SH-SY5Y (cell line): ENCODE data around the gene MAP3K2.

Experiments used
- GATA2 ChIP-seq: IDR thresholded peaks from 2 replicates; pipeline ENCODE4 v1.6.1; 2011; ENCODE audit warnings: mild to moderate bottlenecking, low read depth, low read length
- GATA3 ChIP-seq: IDR thresholded peaks from 2 replicates; pipeline ENCODE4 v1.6.1; 2011; ENCODE audit warnings: low read depth, mild to moderate bottlenecking, low read length, moderate library complexity

MAP3K2 gene

DNA sequence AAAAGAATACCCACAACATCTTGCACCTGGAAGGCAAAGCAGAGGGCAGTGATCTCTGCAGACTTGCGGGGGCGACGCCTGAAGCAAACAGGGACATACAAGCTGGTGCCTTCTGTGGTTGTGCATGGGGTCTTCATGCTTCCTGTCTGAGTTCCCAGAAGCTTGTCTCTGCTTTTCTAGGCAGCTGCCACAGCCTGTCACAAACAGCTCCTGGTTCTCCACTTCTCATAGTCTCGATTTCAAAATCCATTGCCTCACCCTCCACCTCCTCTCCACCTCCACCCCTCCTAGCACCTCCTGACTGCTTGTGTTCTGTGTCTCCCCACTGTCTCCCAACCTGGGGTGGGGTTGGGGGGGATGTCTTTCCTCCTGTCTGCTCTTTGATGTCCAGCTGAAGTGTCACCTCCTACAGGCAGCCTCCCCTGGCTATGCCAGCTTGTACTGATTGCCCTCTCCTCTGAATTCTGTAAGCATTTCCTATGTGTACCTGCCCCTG is 28.8 kb upstream of the MAP3K2 start:
- TF ChIP-seq GATA3, result no peak
- no peak for TF ChIP-seq GATA2

DNA sequence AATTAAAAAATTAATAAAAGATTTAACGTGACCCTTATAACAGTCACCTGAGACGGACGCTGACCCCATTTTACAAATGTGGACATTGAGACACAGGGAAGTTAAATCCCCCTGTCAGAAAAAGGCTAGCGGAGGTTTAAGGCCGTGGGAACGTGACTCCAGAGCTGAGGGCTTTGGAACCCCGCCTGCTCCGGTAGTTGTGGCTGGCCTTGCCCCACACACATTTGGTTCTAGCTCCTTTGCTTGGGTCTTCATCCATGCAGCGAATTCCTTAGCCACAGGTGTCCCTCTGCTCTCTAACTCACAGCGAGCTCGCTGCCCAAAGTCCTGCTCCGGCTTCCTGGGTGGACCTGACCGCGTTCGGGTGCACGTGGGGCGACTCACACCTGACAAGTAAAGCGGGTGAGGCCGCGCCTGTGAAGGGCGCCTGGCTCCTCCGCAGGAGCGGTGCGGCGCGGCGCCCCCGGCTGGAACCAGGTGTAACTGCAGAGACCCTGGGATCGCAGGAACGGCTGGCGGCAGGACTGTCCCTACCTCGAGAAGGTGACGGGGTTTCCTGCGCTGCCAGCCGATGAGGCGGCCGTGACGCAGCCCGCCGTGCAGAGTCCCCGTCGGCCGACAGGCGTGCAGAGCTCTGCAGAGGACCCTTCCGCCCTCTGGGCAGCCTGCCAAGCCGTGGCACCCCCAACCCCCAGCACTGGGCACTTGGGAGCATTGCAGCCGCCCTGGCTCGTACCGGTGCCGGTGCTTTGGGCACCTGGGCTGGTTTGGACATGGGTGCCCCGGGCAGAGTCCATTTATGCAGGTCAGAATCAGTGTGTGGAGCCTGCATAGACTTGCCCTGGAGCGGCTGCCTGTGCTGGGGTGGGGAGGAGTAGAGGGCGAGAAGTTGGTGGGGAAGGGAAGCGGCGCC is 28.1 kb upstream of the MAP3K2 start:
- TF ChIP-seq GATA3, result no peak
- TF ChIP-seq GATA2, result no peak

DNA sequence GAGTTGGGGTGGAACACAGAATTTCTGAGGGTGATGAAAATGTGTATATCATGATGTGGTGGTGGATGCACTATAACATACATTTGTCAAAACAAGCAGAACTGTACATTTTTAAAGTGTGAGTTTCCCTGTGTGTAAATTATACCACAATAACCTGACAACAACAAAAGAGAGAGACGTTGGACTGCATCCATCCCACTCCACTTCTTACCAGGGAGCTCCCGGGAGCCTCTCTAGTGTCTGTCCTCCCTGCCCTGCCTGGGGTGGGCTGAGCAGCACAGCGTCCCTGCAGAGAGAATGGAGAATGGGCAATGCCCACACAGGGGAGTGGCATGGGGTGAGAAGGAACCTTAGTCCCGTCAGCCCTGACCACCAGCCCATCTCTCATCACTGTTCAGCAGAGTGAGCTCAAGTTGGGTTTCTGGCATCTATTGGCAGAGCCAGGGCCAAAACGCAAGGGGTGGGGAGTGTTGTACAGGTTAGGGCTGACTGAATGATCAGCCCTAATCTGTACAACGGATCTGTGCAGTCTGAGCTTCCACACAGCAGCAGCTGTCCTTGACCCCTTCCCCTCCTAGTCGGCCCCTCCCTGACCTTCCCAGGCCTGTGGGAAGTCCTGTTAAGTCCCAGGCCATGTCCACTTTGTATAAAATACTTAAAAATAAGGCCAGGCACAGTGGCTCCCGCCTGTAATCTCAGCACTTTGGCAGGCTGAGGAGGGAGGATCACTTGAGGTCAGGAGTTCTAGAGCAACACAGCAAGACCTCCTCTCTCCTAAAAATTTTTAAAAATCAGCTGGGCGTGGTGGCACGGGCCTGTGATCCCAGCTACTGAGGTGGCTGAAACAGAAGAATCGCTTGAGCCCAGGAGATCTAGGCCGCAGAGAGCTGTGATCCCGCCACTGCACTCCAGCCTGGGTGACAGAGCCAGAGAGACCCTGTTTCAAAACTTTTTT is 27.1 kb upstream of the MAP3K2 start:
- TF ChIP-seq GATA2 (no peak), GATA3 (no peak)

DNA sequence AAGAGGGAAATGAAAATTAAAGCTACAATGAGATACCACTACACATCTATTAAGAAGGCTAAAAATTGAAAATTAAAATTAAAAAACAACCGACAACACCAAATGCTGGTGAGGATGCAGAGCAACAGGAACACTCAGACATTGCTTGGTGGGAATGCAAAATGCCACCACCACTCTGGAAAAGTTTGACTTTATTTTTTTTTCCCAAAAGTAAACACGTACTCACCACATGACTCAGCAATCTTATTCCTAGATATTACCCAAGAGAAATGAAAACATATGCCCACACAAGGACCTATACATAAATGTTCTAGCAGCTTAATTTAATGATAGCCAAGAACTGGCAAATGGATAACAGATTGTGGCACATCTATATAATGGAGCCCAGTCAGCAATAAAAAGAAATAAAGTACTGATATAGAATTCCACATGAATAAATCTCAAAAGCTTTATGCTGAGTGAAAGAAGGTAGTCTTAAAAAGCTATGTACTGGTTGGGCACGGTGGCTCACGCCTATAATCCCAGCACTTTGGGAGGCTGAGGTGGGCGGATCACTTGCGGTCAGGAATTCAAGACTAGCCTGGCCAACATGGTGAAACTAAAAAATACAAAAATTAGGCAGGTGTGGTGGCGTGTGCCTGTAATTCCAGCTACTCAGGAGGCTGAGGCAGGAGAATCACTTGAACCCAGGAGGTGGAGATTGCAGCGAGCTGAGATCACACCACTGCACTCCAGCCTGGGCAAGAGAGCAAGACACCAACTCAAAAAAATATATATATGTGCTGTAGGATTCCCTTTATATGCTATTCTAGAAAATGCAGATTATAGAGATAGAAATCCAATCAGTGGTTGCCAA is 26.2 kb upstream of the MAP3K2 start:
- TF ChIP-seq GATA2 (no peak), GATA3 (no peak)

DNA sequence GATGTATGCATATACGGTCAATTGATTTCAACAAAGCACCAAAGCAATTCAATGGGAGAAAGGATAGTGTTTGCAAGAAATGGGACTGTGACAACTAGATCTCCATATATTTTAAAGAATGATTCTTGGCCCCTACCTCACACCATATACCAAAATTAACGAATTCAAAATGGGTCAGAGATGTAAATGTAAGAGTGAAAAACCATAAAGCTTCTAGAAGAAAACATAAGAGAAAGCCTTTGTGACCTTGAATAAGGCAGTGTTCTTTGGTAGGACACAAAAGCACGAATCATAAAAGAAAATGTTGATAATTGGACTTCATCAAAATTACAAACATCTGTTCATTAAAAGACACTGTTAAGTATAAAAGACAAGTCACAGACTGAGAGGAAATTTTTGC is 25.4 kb upstream of the MAP3K2 start:
- TF ChIP-seq GATA2, result no peak
- no peak for TF ChIP-seq GATA3

DNA sequence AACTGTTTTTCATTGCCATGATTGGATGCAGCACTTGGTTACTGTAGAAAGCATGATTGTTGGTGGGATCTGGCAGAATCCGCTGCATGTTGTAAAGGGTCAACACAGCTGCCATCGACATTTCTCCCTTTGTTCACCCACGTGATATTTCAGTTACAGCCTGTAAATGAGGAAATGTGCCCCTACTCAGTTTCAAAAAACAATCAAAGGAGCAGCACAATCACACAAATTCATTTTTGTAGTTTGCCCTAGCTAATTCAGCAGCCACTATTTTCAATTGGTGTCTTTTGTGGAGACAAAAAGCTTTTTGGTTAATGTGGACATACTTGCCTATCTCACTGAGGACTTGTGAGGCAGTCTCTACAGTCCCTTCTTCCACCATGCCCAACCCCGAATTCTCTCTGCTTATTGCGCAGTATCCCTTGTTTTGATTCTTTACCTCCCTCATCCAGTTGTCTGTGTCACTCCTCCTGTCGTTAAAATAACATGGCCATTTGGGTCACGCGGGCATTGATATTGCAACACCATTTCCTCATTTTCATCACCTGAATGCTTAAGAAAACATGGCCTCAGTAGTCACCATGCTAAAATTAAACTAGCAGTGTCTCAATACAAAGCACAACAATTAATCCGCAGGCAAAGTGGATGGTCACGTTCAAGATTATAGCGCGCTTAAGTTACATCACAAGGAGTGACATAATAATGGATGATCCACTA is 24.0 kb upstream of the MAP3K2 start:
- TF ChIP-seq GATA3 (no peak), GATA2 (no peak)

DNA sequence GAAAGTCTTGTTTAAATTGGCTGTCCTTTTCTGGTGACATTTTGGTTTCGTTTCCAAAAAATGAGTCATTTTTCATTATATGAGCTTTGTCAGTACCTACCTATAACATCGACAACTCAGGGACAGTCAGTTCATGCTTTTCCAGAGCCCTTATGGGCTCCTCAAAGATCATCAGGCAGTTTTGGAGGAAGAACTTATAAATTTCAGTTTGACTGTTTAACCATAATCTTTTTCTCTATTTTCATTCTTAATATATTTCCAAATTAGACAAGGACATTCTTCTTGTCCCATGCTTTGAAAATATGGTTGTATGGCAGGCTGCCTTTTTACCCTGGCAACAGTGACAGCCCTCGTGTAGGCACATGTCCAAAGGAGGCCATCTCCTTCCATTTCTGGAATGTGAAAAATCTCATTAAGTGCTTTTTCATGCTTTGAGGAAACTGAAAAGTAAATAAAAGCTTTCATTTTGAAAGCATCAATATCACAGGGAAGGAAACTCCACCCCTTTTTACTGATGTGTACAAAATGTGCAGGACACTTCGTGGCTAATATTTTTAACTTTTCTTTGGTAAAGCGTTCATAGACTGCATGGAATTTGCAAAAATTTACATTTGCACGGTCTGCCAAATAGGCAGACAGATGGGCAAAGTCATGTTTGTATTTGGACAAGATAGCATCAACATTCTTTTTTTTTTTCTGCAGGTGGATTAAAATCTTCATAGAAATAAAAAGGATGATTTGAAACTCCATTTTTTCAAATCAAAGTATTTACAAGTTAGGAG is 23.3 kb upstream of the MAP3K2 start:
- TF ChIP-seq GATA2, result no peak
- no peak for TF ChIP-seq GATA3

DNA sequence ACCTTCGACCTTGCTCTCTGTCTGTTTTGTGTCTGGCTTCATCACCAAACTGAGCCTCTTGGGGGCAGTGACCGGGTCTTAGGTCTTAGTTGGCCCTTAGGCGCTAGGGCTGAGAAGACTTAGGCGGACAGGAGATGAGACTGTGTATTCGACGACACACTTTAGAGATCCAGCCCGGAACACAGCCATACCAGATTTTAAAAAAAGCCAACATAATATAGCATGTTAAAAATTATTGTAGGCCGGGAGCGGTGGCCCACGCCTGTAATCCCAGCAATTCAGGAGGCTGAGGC is 21.0 kb upstream of the MAP3K2 start:
- no peak for TF ChIP-seq GATA2

DNA sequence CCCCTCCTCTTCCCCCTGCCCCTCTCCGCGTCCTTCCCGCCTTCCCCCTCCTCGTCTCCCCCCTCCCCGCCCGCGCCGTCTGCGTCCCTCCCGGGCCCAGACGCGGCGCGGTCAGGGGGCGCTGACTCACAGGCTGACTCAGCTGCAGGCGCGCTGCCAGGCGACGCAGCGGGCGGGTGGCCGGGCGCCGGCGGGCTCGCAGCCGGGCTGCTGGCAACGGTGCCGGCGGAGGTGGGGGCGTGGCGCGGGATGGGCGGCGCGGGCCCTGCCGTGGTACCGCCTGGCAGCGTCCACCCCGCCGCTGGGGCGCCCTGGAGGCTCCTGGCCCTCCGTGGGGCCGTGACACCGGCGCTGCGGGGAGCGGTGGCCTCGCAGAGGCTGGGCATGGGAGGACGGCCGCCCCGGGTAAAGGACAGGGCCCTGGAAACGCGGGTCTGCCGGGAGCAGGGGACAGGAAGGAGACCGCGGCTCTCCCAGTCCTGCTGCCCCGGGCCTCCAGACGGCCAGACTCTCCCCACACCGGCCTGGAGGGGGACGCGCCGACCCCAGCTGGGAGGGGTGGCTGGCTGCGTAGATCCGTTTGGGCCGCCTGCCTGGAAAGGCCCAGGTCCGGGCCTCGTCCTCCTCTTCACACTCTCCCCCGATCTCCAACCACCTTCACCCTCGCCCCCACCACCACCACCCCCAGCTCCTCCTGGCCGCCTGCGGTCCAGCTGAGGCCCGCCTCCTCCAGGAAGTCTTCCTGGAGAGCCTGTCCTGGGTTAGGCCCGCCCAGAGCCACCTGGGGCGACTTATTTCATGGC is 20.4 kb upstream of the MAP3K2 start:
- no peak for TF ChIP-seq GATA2
- TF ChIP-seq GATA3, result no peak

DNA sequence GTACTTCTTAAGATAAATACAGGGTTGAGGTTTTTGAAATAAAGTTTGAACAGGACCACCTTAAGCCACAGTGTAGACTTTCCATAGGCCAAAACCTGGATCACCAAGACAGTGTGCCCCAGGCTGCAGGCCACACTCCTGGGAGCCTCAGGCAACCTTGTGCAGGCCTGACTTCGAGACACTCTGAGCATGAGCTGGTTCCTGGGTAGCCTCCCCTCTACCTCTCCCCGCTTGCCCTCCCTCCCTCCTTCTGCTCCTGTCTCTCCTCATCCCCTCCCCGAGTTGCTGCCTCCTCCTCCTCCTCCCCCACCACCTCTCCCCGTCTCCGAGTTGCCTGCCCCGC is 19.9 kb upstream of the MAP3K2 start:
- no peak for TF ChIP-seq GATA3
- TF ChIP-seq GATA2, result no peak

DNA sequence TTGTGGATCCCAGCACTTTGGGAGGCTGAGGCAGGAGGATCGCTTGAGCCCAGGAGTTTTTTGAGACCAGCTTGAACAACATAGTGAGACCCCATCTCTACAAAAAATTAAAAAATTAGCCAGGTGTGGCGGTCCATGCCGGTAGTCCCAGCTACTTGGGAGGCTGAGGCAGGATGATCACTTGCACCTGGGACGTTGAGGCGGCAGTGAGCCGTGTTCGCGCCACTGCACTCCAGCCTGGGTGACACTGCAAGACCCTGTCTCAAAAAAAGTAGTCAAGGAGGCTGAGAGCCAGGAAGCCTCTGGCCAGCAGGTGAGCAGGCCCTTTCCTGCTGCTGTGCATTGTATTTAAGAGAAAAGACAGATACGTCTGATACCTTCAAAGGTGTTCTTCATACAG is 19.3 kb upstream of the MAP3K2 start:
- TF ChIP-seq GATA2, result no peak
- no peak for TF ChIP-seq GATA3

DNA sequence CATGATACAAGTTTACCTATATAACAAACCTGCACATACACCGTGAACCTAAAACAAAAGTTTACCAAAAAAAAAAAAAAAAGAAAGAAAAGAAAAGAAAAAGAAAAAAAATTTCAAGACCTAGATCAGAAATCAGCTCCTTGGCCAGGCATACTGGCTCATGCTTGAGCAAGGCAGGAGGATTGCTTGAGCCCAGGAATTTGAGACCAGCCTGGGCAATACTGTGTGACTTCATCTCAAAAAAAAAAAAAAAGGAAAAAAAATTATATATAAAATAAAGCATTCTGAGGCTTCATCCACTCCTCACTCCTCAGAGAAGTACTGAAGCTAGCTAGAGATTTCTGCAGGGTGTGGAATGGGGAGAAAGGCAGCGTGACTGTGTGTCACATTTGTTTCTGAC is 18.7 kb upstream of the MAP3K2 start:
- TF ChIP-seq GATA2 (no peak), GATA3 (no peak)
